SKM-1 treated with dmso at 0.1 percent for 144 hours (cell line): Measurements from ENCODE around the gene ZNF426.

Experiments used
- DNase-seq: peaks from one replicate; lab custom pipeline; 2025; ENCODE audit not compliant: unreplicated experiment; lab: John Stamatoyannopoulos, UW

The ZNF426 gene

GRCh38 chr19:9498183-9498902 is 40.1 kb downstream of the ZNF426 start, which contains the start of gene ZNF560:
Gene ZNF560, minus strand, starts transcription at chr19:9498616. Its CDS starts 23,303 bp downstream, at chr19:9475313.
- DNase-seq = no peak

GRCh38 chr19:9494096-9494495 is 44.3 kb downstream of the ZNF426 start:
- no peak for DNase-seq

DNA sequence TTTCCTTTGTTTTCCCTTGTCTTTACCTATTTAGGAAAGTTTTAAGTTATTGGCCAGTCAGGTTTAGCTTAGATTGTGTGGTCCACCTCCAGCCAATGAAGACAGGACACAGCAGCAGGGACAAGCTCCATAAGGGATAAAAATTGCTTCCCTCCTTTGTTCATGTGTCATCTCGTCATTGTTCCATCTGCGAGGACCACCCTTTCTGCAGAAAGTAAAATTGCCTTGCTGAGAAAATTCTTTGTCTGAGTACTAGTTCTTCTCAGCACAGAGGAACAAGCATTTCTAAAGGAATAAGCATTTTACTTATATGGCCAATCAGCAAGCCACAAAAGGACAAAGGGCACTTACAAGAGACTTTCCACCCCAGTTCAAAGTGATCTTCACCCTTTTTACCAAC is 51.4 kb downstream of the ZNF426 start:
- DNase-seq = no peak

DNA sequence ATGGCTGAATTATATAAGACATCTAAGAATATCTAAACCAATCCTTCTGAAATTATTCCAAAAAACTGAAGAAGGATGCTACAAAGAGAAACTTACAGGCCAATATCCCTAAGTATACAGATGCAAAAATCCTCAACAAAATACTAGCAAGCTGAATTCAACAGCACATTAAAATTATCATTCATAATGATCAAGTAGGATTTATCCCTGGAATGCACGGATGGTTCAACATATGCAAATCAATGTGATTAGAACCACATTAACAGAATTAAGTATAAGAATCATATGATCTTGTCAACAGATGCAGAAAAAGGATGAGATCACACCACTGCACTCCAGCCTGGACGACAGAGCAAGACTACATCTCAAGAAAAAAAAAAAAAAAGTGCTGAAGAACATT is 53.3 kb downstream of the ZNF426 start:
- DNase-seq = no peak

DNA sequence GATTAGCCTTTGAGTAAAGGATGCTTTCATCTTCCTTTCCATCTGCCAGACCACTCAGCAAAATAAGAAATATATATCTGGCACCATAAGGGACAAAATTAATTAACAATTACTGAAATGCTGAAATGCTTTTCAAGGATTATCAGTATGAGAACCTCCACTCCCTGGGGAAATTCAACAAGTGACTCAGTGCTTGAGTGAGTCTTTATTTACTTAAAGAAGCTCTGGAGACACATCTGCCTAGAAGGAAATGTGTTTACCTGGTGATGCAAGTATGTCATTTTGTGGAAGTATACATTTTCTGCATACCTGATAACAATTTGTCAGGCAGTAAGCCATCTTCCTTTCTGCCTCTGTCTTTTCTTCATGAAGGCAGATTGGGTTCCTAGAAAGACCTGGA is 63.5 kb downstream of the ZNF426 start:
- no peak for DNase-seq
